Measurements from ENCODE around the gene ARID1B. TPM values are rescaled to one million over a fixed set of nuclear protein-coding genes. Genes with fewer than 3 reads are reported as not detected.
A peak's percentile ranks its signal among the peaks of the same experiment; 100 is the strongest.

The ARID1B gene
- polyA plus RNA-seq, 4 donors: 57.0 to 87.6 (median 71.7) TPM

DNA sequence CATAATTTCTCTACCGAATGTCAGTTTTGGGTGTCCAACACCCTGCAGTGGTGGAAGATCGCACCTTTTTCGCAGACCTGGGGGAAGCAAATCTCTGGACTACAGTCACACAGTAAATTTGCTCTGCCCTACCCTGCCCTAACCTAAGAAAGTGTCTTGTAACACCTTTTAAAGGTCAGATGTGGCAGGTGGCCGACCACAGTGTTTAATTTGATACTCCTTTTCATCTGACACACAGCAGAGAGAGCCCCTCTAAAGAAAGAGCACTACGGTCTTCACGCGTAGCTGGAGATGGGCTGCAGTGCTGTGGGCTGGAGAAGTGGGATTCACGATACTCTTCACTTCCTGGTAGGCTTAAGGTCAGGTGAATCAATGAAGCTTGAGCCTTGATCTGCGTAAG lies 436.2 kb downstream of the ARID1B start:
- no peak for DNase-seq (ENCODE audit: low read depth in 4 of 4, low spot score in 3 of 4)

DNA sequence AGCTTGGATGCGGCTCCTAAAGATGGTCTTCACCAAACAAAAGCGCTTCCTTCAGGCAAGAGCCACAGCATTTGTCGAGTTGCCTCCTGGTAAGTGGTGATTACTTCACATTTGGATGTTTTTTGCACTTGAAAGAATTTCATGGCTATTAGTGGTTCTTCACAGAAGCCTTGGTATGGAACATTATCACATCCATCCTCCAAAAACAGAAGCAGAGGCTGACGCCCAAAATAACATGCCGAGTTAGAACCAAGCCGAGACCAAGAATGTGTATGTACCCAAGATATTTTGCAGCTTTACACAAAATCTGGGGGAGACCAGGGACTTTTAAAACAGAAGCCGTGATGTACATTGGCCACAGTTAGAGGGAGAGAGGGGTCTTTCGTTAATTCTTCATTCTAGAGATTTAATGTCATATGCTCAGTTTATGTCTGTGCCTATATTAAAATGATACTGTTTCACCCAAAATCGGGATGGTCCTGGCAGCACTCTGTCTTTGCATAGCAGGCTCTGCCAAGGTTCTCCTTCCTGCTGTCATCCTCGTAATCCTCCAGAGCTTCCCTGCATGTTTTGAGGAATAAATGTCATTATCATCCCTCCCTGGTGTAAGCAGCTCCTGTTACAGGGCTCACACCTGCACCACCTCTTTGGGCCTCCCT lies 436.9 kb downstream of the ARID1B start:
- DNase-seq (ENCODE audit: low read depth in 4 of 4, low spot score in 3 of 4): no peak

DNA sequence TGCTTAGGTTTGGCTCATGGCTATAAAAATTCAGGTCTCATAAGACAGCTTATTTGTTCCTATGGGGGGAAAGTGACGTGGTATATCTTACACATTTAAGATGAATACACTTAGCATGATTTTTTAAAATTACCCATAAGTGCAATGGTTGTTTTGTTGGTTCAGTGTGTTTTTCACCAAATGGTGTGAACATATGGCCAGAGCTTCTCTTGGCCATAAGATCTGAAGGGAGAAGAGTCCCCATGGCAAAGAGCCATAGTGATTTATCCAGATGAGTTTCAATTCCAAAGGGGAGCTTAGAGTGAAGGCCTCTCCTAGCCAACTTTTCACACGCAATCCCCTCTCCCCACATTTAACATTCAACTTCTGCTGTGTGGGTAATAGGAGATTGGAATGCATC lies 438.5 kb downstream of the ARID1B start:
- DNase-seq (ENCODE audit: low read depth in 4 of 4, low spot score in 3 of 4): no peak

DNA sequence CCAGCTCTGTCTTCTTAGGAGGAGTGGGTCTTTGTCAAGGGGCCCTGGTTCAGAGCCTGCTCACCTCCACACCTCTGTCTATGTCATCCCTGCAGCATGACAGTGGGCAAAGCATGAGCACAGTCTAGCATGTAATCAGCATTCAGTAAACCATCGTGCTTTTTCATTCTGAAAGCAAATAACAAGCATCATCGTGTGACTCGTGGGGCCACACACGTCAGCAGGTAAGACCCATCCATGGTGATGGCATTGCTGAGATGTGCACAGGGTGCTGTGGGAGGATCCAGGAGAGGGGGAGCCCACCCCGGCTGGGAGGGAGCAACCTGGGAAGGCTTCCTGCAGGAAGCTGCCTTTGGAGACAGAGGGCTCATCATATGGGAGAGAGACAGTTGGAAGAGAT lies 439.4 kb downstream of the ARID1B start:
- DNase-seq (ENCODE audit: low read depth in 4 of 4, low spot score in 3 of 4): no peak

DNA sequence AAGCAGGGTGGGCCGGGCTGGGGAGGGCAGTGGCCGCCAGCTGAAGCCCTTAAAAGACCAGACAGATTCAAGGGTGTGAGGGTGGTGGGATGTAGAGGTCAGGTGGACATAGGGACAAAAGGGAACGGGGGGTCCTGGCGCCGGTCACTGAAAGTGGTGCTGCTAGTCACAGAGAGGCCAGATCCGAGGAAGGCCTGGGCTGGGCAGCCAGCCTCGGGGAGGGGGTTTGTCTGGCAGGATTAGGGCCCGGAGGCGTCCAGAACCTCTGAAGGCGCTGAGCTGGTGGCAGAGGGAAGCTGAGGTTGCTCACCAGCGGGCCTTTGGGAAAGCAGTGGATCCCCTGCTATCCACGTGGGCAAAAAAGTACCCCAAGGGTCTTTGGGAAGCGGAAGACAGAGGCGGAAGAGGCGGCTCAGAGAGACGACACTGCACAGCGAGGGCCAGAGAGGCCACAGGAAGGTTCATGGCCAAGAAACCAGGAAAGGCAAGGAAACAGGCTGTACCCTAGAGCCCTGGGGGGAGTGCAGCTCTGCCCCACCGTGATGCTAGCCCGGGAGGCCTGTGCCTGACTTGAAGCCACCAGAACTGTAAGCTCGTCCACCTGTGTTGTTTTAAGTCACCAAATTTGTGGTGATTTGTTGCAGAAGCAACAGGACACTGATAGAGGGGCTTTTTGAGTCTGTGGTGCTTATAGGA lies 440.2 kb downstream of the ARID1B start:
- no peak for DNase-seq (ENCODE audit: low read depth in 4 of 4, low spot score in 3 of 4)

DNA sequence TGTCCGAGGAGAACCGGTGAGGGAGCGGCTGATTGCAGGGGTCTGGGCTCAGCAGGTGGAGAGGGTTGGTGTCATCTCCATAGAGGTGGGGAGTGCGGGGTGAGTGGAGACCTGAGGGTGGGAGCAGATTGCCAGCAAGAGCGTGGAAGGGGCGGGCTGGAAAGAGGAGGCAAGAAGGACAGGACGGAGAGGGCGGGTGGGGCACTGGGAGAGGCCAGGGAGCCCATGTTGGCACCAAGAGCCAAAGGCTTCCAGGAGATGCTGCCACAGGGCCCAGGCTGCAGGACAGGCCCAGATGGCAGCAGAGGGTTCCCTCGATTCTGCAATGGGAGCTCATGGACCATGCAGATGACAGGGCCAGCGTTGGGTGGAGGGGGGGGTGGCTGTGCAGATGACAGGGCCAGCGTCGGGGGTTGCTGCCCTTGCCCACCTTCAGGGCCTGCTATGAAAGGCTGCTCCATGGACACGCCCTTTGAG lies 440.8 kb downstream of the ARID1B start:
- no peak for DNase-seq (ENCODE audit: low read depth in 4 of 4, low spot score in 3 of 4)

DNA sequence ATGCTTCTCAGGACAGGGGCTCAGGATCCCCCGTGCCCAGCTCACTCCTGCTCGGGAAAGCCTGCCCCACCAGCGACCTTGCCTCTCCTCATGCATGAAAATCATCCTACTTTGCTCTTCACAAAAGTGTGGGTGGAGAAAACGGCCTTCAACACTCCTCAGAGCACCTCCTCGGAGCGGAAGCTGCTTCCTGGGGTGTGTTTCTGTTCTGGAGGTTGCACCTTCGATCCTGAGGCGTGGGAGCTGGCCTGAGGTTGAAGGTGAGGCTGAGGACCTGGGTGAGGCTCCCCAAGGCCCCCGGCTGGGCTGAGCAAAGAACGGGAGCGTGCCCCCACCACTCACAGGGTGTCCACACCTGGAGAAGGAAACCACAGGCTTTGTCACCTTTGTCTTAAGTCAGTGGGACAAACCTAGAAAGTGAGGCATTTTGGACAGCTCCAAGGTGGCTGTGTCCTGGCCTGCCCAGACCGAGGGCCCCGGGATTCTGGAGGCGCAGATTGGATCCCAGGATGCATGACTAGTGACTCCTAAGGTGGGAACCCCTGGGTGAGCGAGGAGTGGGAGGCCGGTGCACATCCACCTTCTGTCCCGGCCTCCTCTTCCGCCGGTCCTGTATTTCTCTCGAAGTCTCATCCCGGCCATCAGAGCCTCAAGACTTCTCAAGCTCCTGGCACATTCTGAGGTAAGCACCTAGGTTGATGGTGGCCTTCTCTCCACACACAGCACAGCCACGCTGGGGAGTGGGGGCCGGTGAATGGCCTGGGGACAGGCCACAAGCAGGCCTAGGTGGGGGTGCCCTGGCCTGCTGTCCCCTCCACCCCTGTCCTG lies 441.4 kb downstream of the ARID1B start:
- no peak for DNase-seq (ENCODE audit: low read depth in 4 of 4, low spot score in 3 of 4)

DNA sequence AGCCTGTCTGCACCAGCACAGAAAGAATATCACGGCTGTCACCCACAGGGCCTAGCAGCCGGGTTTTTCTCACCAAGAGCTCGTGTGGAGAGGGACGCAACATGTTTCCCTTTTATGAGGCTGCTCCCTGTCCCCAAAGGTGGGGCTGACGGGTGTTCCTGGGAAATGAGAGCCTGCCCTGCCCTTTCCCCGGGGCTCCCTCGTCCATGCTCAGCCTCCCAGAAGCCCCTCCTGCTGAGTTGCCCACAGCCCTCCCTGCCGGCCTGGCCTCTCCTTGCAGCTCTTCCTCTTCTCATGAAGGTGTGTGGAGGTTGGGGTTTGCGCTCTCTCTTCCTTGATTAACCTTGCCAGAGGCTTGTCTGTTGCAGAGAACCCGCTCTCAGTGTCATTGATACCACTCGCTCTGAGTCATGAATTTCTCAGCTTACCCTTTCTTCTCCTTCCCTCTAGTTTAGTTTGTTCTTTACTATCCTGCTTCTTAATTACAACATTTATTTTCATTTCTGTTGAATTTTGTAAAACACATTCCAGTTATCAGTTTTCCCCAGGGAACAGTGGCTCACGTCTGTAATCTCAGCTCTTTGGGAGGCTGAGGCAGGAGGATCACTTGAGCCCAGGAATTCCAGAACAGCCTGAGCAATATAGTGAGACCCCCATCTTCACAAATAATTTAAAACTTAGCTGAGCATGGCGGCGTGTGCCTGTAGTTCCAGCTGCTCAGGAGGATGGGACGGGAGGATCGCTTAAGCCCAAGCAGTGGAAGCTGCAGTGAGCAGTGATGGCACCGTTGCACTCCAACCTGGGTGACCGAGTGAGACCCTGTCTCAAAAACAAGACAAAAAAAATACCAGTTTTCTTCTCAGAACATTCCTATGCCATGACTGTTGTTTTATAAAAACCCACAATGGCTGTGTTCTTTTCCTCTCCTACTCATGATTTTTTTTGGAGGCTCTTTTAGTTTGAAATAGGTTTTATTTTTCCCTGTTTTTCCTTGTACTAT lies 442.3 kb downstream of the ARID1B start:
- DNase-seq (ENCODE audit: low read depth in 4 of 4, low spot score in 3 of 4): no peak

DNA sequence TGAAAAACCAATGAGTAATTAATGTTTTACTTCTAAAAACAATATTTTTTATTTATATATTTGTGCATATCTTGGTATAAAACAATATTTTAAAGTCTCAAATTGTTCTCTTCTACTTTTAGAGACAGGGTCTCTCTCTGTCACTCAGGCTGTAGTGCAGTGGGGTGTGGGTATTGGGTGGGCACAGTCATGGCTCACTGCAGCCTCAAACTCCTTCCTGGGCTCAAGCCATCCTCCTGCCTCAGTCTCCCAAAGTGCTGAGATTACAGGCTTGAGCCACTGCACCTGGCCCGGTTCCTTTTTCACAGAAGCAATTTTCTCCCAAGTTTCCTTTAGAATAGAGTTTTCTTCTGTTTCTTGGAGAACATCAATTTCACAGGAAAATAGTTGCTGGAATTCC lies 443.3 kb downstream of the ARID1B start:
- DNase-seq (ENCODE audit: low read depth in 4 of 4, low spot score in 3 of 4): no peak

DNA sequence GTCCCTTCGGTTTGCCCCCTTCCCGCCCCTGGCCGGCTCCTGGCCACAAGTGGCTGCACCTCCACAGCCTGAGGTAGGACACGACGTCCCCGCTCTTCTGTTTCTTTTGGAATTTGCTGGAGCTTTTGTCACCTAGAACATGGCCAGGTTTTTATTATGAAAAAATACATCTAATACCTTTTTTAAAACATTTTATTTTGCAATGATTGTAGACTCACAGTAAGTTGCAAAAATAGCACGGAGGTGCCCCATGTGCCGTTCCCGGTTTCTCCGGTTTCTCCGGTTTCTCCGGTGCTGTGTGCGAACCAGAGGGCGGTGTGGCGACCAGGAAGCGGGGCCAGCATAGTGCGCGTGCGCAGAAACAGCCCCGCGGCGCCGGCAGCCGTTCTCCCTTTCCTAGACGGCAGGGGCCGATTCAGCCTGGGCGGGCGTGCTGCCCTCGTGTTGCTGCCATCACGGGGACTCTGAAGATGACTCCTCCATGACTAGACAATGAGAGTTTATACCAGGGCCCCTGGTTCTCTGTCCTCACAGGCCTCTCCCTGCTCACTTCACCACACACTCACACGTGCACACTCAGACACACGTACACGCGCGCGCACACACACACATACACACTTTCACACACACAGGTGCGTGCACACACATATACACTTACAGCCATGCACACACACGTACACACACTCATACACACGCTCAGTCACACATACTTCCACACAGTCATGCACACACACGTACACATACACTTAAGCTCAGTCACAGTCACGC lies 444.1 kb downstream of the ARID1B start:
- DNase-seq (ENCODE audit: low read depth in 4 of 4, low spot score in 3 of 4): peak in 3 of 4 donors; percentile 67 to 74 (median 71)

DNA sequence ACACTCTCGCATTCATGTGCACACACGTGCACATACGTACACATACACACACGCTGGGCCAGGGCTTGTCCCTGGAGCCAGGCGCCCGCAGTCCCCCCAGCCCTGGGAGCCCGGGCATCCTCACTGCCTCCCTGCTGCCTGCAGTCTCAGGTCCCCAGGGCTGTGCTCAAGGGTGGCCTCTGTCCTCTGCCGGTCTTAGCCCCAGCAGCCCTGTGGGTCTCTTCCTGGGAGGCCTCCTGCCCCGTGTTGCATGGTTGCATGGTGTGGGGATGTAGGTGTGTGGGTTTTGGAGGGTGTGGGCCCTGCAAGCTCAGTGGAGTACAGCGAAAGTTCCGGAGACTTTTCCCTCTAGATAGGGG lies 444.6 kb downstream of the ARID1B start:
- DNase-seq (ENCODE audit: low read depth in 4 of 4, low spot score in 3 of 4): no peak

DNA sequence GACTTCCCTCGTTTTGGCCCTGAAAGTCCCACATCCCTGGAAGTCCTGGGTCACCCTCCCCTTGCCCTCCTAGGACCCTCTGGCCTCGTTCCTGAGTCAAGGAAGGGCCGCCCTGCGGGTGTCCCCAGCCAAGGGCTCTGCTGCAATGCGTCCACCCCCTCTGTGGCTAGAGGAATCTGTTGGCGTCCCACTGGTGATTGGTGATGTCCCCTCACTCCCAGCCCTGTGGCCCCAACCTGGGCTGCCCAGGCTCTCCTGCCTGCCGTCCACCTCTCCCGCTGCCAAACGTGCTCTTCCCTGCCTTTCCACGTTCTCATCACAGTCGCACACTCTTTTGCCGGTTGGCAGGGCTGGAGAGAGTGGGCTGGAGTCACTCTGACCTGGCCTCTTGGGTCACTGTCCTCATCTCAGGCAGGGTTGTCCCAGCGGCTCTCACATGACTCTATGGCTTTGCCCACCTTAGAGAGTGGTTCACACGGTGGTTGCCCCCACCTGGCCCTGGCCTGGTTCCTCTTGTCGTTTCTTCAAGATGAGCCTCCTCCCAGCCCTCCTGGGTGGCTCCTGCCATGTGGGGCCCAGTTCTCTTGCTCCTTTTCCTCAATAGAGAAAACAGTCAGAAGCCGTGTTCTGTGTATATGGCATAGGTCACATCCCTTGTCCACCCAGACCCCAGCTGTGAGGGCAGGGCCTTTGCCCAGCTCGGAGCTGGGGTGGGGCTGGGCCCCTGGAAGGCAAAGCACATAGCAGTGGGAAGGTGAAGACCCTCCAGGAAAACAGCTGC lies 445.2 kb downstream of the ARID1B start:
- no peak for DNase-seq (ENCODE audit: low read depth in 4 of 4, low spot score in 3 of 4)

DNA sequence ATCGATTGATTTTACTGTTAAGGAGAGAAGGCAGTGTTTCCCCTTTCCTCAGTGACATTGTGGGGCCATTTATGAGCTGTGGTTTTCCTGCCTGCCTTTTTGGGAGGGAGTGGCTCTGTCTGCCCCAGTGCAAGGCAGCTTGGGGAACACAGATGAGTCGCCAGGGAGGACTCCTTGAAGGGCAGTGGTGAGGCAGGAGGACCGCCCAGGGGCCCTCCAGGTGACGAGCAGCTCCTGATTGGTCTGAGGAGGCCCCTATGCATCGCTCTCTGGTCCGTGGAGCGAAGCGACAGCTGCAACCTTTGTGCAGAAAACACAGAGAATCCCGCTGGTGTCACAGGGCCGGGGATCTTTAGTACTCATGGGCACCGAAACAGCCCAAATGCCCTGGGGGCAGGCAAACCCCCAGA lies 445.8 kb downstream of the ARID1B start:
- DNase-seq (ENCODE audit: low read depth in 4 of 4, low spot score in 3 of 4): no peak

DNA sequence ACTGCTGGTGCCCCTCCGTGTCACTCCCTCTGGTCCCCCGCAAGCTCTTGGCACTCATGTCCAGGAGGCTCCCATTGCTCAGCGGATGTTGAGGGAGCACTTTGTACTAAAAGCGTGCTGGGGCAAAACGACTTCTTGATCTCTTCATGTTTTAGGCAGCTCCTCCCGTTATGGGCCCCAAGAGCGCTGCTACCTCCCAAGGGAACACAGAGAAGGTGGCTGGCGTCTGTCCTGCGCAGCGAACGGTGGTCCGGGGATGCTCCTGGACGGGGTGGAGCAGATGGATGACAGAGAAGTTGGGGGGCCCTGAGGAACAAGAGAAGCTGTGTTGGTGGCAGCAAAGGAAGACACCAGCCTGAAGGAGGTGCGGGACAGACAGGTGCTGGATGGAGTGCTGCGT lies 446.3 kb downstream of the ARID1B start:
- no peak for DNase-seq (ENCODE audit: low read depth in 4 of 4, low spot score in 3 of 4)

DNA sequence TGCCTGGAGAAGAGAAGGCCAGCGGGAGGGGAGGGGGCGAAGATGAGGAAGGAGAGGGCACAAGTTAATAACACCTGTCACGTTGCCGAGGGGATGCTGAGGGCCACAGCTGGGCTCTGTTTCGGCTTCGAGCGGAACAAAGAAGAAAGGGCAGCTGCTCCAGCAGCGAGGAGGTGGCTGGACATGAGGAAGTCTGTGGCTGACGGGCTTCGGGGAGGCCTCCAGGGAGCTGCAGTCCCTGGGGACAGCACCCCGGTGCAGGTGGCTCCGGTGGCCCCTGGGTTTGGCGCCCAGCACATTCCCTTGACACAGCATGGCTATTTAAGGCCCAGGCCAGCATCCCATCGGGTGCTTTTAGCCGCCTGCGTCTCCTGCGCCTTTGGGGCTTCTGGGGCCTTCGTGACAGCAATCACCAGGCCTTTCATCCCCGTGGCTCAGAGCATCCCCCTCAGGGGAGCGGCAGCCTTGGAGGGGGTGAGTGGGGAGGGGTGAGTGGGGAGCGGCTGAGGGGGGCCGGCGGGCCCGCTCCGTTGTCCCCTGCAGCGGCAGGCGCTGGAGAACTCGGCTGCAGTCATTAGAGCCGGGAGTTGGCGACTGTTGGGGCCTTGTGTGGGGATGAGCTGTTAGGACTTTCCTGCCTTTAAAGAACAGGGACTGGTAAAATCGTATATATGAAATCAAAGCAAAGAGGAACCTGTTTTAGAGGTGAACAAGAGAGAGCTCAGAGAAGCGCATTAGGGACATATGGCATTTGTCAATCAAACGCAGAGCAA lies 447.2 kb downstream of the ARID1B start:
- DNase-seq (ENCODE audit: low read depth in 4 of 4, low spot score in 3 of 4): no peak

DNA sequence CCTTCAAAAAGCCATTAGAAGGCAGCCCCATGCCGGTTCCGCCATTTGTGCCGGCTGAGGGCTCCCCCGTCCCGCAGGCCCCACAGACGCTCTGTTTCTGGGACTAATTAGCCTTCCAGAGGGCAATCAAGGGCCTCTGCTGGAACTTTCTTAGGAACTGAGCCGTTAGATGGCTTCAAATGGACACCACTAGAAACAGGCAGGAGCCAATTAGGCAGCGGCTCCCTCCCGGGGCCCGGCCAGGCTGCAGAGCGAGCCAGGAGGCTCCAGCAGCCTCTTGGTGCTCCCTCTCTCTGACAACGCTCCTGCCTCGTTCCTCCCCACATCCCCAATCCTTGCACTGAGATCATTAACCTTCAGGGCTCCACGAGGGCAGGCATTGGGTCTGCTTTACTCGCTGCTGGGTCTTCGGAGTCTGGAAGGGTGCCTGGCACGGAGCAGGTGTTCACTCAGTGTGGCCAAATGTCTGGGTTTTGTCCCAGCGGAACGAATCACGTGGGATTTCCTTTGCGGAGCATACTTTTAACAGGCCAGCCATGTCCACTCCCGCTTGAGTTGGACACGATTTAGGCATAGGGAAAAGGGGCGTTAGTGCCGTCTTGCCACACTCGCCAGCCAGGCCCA lies 447.9 kb downstream of the ARID1B start:
- no peak for DNase-seq (ENCODE audit: low read depth in 4 of 4, low spot score in 3 of 4)

DNA sequence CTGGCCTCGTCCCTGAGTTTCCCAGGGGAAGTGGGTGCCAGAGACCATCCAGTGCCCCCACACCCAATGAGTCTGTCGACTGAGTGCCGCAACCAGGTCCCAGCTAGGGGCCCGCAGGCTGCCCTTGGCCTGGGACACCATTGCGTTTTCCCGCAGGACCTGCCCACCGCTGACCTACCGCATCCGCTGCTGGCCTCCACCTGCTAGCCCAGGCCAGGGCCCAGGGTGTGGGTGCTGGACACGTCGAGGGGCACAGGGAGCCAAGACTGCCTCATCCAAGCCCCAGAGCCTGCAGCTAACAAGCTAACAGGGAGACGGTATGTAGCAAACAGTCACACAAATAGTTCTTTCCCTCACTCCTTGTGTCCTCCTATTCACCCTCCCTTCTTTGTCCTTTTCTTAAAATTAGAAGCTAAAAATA lies 448.4 kb downstream of the ARID1B start:
- no peak for DNase-seq (ENCODE audit: low read depth in 4 of 4, low spot score in 3 of 4)
